Fibroblast of lung (primary cell): Measurements from ENCODE around the gene NLRC3. TPM values are rescaled to one million over a fixed set of nuclear protein-coding genes. Genes with fewer than 3 reads are reported as not detected.
A peak's percentile ranks its signal among the peaks of the same experiment; 100 is the strongest.

Experiments
- DNase-seq, 2 donors: peaks; one replicate each; pipeline versions ENCODE4 v3.0.0 to v3.0.0-alpha.2; 2010; ENCODE audit warnings: low read depth in 2 of 2
- H2AFZ ChIP-seq: 2 replicates; pipeline ENCODE4 v1.5.1; 2012; ENCODE audit warnings: low read length, control low read depth, inconsistent platforms
- H3K27ac ChIP-seq: 2 replicates; pipeline ENCODE4 v1.5.1; 2011; ENCODE audit warnings: low read length, control low read depth; ENCODE audit not compliant: insufficient read depth
- H3K27me3 ChIP-seq: 2 replicates; pipeline ENCODE4 v1.5.1; 2011; ENCODE audit warnings: mild to moderate bottlenecking, low read length; ENCODE audit not compliant: control insufficient read depth, insufficient read depth
- H3K36me3 ChIP-seq: 2 replicates; pipeline ENCODE4 v1.5.1; 2011; ENCODE audit warnings: low read length; ENCODE audit not compliant: control insufficient read depth, insufficient read depth
- H3K4me1 ChIP-seq: 2 replicates; pipeline ENCODE4 v1.5.1; 2011; ENCODE audit warnings: low read length; ENCODE audit not compliant: control insufficient read depth, insufficient read depth; ENCODE audit errors: extremely low read depth
- H3K4me2 ChIP-seq: 2 replicates; pipeline ENCODE4 v1.5.1; 2011; ENCODE audit warnings: low read length, control low read depth; ENCODE audit not compliant: insufficient read depth; ENCODE audit errors: extremely low read depth
- H3K4me3 ChIP-seq, 4 experiments: fragments of 200-600 bp in 1 of 4; sonication (generic) in 1 of 4; replicated peaks in 1 of 4; 2 replicates each; pipeline ENCODE4 v1.5.1; 2011 to 2016; ENCODE audit warnings: low read length in 4 of 4, low read depth in 3 of 4, mild to moderate bottlenecking in 3 of 4, control low read depth in 2 of 4, inconsistent platforms in 1 of 4, mixed read lengths in 1 of 4; ENCODE audit not compliant: insufficient read depth in 1 of 4; ENCODE audit errors: control extremely low read depth in 1 of 4
- H3K79me2 ChIP-seq: 2 replicates; pipeline ENCODE4 v1.5.1; 2012; ENCODE audit warnings: mild to moderate bottlenecking, low read length, inconsistent platforms; ENCODE audit not compliant: control insufficient read depth, insufficient read depth
- H3K9ac ChIP-seq: 2 replicates; pipeline ENCODE4 v1.5.1; 2011; ENCODE audit warnings: mild to moderate bottlenecking, low read length, control low read depth; ENCODE audit not compliant: insufficient read depth
- H3K9me3 ChIP-seq: 2 replicates; pipeline ENCODE4 v1.5.1; 2012; ENCODE audit warnings: low read depth, low read length; ENCODE audit not compliant: control insufficient read depth, insufficient read depth
- H4K20me1 ChIP-seq: 2 replicates; pipeline ENCODE4 v1.5.1; 2011; ENCODE audit warnings: low read length; ENCODE audit not compliant: control insufficient read depth, insufficient read depth; ENCODE audit errors: extremely low read depth
- EZH2 ChIP-seq: IDR thresholded peaks from 2 replicates; pipeline ENCODE4 v1.5.1; 2012; ENCODE audit warnings: low read length, control low read depth, mild to moderate bottlenecking; ENCODE audit errors: missing control alignments
- polyA plus RNA-seq, 2 donors: library from polyadenylated mRNA; depleted of rRNA in 1 of 2; stranded (reverse) in 1 of 2; unstranded in 1 of 2; fragments of >200 nt; gene quantifications; 2 replicates each; pipeline ENCODE4 v1.2.1, GENCODE V29; 2011 to 2012; ENCODE audit warnings: missing spikeins in 1 of 2
- total RNA-seq: library from RNA; depleted of rRNA; stranded (reverse); fragments of >200 nt; gene quantifications from 2 replicates; pipeline ENCODE4 v1.2.1, GENCODE V29; 2014
- TF ChIP-seq, protein P1 (sequence below), 2 donors: IDR thresholded peaks in 1 of 2; conservative IDR thresholded peaks in 1 of 2; 1 replicate in 1 of 2; 2 replicates in 1 of 2; pipeline ENCODE4 v1.5.1; 2011 to 2012; ENCODE audit warnings: low read length in 2 of 2, control low read depth in 1 of 2, inconsistent platforms in 1 of 2, low read depth in 1 of 2, mild to moderate bottlenecking in 1 of 2

NLRC3 gene
- total and polyA plus RNA-seq, 2 donors (not counting 1 experiment from before 2014, with no cell fraction given), result 0.17 TPM; not detected in 1

DNA sequence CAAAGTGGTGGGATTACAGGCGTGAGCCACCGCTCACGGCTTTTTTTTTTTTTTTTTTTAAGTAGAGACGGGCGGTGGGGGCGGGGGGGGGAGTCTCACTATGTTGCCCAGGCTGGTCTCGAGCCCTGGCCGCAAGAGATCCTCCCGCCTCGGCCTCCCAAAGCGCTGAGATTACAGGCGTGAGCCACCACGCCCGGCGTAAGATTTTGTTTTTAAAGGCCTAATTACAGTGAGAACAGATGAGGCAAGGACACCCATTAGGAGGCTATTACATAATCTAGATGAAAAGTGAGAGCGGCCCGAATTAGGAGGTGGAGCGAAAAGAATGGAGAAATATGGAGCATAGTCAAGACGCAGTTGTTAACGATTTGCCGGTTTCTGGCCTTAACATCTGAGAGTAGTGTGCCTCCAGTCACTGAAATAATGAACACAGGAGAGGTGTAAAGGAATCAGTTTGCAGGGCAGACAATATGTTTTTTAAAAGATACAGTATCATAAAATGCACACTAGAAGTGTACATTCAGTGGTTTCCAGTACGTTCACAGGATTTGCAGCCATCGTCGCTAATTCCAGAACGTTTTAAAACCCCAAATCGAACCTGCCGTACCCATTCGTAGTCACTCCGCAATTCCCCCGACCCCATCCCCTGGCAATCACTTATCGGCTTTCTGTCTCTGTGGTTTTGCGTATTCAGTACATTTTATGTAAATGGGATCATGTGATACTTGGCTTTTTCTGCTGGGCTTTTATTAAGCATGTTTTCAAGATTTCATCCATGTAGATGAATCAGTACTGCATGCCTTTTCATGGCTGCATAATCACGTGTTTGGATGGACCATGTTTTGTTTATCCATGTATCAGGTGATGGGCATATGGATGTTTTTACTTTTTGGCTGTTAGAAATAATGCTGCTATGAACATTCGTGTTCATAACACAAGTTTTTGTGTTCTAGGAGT is 35.6 kb upstream of the NLRC3 start:
- Histone ChIP-seq H3K4me3 (peak overlapping the region; percentile 26 to 97 (median 82)), H3K36me3 (no peaks in the 10 kb centered on the region), H2AFZ (no peak overlapping the region), H4K20me1 (no peaks in the 10 kb centered on the region), H3K27me3 (no peaks in the 10 kb centered on the region), H3K4me1 (no peaks in the 10 kb centered on the region), H3K4me2 (peak overlapping the region; percentile 66), H3K9me3 (no peaks in the 10 kb centered on the region), H3K79me2 (peaks cover 34% of the 10 kb centered on the region), H3K27ac (no peak overlapping the region), H3K9ac (no peak overlapping the region)
- no peak for TF ChIP-seq EZH2
- TF ChIP-seq, protein P1, sequence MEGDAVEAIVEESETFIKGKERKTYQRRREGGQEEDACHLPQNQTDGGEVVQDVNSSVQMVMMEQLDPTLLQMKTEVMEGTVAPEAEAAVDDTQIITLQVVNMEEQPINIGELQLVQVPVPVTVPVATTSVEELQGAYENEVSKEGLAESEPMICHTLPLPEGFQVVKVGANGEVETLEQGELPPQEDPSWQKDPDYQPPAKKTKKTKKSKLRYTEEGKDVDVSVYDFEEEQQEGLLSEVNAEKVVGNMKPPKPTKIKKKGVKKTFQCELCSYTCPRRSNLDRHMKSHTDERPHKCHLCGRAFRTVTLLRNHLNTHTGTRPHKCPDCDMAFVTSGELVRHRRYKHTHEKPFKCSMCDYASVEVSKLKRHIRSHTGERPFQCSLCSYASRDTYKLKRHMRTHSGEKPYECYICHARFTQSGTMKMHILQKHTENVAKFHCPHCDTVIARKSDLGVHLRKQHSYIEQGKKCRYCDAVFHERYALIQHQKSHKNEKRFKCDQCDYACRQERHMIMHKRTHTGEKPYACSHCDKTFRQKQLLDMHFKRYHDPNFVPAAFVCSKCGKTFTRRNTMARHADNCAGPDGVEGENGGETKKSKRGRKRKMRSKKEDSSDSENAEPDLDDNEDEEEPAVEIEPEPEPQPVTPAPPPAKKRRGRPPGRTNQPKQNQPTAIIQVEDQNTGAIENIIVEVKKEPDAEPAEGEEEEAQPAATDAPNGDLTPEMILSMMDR (conservative IDR thresholded peaks at IDR 0.05 in 1 of 2, IDR thresholded peaks at IDR 0.05 in 1 of 2; ENCODE audit: low read depth in 1 of 2, low read length in 2 of 2), result no peak
- no peak for DNase-seq

DNA sequence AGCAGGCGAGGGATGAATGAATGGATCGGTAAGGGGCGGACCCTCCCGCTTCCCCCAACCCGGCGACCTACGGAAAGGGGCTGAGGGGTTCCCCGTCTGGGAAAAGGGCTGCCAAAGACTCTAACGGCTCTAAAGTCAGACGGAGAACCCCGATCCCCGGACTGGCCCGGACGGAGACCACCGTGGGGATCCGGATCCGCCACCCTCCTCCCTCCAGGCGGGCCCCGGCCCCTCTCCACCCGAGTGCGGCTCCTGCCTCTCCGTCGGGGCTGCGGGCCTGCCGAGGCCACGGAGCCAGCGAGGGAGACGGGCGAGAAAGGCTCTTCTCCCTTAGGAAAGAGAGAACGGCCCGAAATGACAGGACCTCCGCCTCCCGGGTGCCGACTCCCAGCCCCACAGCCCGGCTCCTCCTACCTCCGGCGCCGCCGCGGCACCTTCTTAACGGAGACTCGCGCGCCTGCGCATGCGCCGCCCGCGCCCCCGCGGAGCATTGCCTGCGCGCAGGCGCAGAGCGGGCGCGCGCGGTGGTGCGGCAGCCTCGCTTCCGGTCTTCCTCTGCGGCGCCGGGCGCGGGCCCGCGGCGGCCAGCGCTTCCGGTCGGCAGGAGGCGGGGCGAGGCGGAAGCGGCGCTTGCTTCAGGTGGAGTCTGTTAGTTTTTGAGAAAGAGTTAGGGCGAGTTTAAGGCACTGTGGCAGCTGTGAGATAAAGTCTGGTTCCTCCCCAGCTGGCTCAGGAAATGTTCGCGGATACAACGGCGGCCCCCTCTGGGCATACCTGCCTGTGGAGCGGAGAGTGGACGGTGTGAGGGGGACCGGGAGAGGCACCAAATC is 34.2 kb upstream of the NLRC3 start, which contains the start of gene SLX4:
Gene SLX4 (minus strand): TSS at position 461 of the 830 bp plus-strand sequence. CDS start 2,642 bp downstream, outside the sequence.
- Histone ChIP-seq H3K36me3 (no peaks in the 10 kb centered on the region), H3K79me2 (peaks cover 32% of the 10 kb centered on the region), H3K9me3 (no peaks in the 10 kb centered on the region), H3K27me3 (no peaks in the 10 kb centered on the region), H3K4me3 (peak within 1 kb of the TSS; percentile 71 to 97 (median 90)), H3K9ac (peak within 1 kb of the TSS; percentile 76), H4K20me1 (no peaks in the 10 kb centered on the region), H3K4me1 (no peaks in the 10 kb centered on the region), H3K4me2 (peak within 1 kb of the TSS; percentile 88), H3K27ac (peak within 1 kb of the TSS; percentile 76), H2AFZ (peak within 1 kb of the TSS; percentile 92)
- DNase-seq, result peak; percentile 80 to 87
- TF ChIP-seq, protein P1 (conservative IDR thresholded peaks at IDR 0.05 in 1 of 2, IDR thresholded peaks at IDR 0.05 in 1 of 2; ENCODE audit: low read depth in 1 of 2, low read length in 2 of 2), result no peak
- no peak for TF ChIP-seq EZH2
